OCI-LY7 (cell line): ENCODE data around the gene SCN2A. TPM values are rescaled to one million over a fixed set of nuclear protein-coding genes. Genes with fewer than 3 reads are reported as not detected.

Experiments
- BruUV-seq: library from RNA; stranded (reverse); fragments of 400-500 nt; replicated peaks from 2 replicates; lab custom pipeline; 2021; lab: Mats Ljungman, UMichigan
- CTCF ChIA-PET: fragments of 300-600 bp; sonication (Branson Sonifier 250); formaldehyde crosslinking; loops from one replicate; lab custom pipeline; 2022; ENCODE audit warnings: antibody characterized with exemption; ENCODE audit not compliant: unreplicated experiment; lab: Charles Lee
- POLR2A ChIA-PET: fragments of 300-600 bp; sonication (Branson Sonifier 250); formaldehyde crosslinking; loops from one replicate; lab custom pipeline; 2022; ENCODE audit warnings: antibody characterized with exemption; lab: Charles Lee
- DNase-seq: peaks from one replicate; pipeline ENCODE4 v3.0.0-alpha.2; 2015; ENCODE audit warnings: low spot score
- H2AFZ ChIP-seq: fragments of 200-600 bp; sonication (generic), shearing (Covaris generic); 2 replicates; pipeline ENCODE4 v1.6.1; 2014; ENCODE audit warnings: mild to moderate bottlenecking, antibody characterized with exemption, low read length, moderate library complexity
- H3K27ac ChIP-seq: fragments of 200-600 bp; sonication (generic); 2 replicates; pipeline ENCODE4 v1.5.1; 2014; ENCODE audit warnings: mixed run types, low read depth, mild to moderate bottlenecking, moderate library complexity, low read length, inconsistent platforms; ENCODE audit not compliant: poor library complexity, severe bottlenecking
- H3K36me3 ChIP-seq: fragments of 200-600 bp; sonication (generic); 2 replicates; pipeline ENCODE4 v1.6.1; 2014; ENCODE audit warnings: mild to moderate bottlenecking, antibody characterized with exemption, low read length, moderate library complexity, mixed read lengths; ENCODE audit not compliant: insufficient read depth
- H3K4me1 ChIP-seq: fragments of 200-600 bp; sonication (generic); 2 replicates; pipeline ENCODE4 v1.5.1; 2014; ENCODE audit warnings: mild to moderate bottlenecking, low read length; ENCODE audit not compliant: insufficient read depth, poor library complexity, severe bottlenecking
- H3K4me2 ChIP-seq: fragments of 200-600 bp; sonication (generic); 2 replicates; pipeline ENCODE4 v1.6.1; 2014; ENCODE audit warnings: mild to moderate bottlenecking, low read length
- H3K4me3 ChIP-seq: fragments of 200-600 bp; sonication (generic); 2 replicates; pipeline ENCODE4 v1.5.1; 2014; ENCODE audit warnings: mild to moderate bottlenecking, low read depth, low read length; ENCODE audit not compliant: poor library complexity, severe bottlenecking
- H3K79me2 ChIP-seq: fragments of 200-600 bp; sonication (generic); 2 replicates; pipeline ENCODE4 v1.6.1; 2016; ENCODE audit warnings: low read depth, mild to moderate bottlenecking, low read length, moderate library complexity, mixed read lengths; ENCODE audit not compliant: insufficient read depth
- H3K9me2 ChIP-seq: fragments of 200-600 bp; sonication (generic); 2 replicates; pipeline ENCODE4 v1.6.1; 2016; ENCODE audit warnings: mild to moderate bottlenecking, low read length, mixed read lengths; ENCODE audit not compliant: insufficient read depth
- H3K9me3 ChIP-seq: fragments of 200-600 bp; sonication (generic); 2 replicates; pipeline ENCODE4 v1.6.1; 2014; ENCODE audit warnings: mild to moderate bottlenecking, mixed run types, low read length, mixed read lengths
- H4K20me1 ChIP-seq: fragments of 200-600 bp; sonication (generic); 2 replicates; pipeline ENCODE4 v1.6.1; 2014; ENCODE audit warnings: mild to moderate bottlenecking, antibody characterized with exemption, low read length, moderate library complexity, mixed read lengths; ENCODE audit not compliant: insufficient read depth
- EZH2phosphoT487 ChIP-seq: fragments of 200-600 bp; sonication (generic); IDR thresholded peaks from 2 replicates; pipeline ENCODE4 v1.6.1; 2018; ENCODE audit warnings: low read depth, borderline replicate concordance, mild to moderate bottlenecking, mixed run types, antibody characterized with exemption, low read length, moderate library complexity, mixed read lengths
- intact Hi-C: fragments of 100-400 bp; cut with micrococcal nuclease; formaldehyde crosslinking; loops from one replicate; pipeline ENCODE4 v1.10.0; 2022; ENCODE audit not compliant: unreplicated experiment
- total RNA-seq, 2 experiments: library from RNA; depleted of rRNA in 1 of 2; stranded (reverse); fragments of >200 nt in 1 of 2; shearing (Covaris generic) in 1 of 2; gene quantifications; 2 replicates each; pipeline ENCODE4 v1.2.3, GENCODE V29; 2014 to 2022
- TF ChIP-seq, protein P1 (sequence below): fragments of 200-600 bp; sonication (generic); conservative IDR thresholded peaks from 2 replicates; pipeline ENCODE4 v1.5.1; 2014; ENCODE audit warnings: mild to moderate bottlenecking, antibody characterized with exemption, low read length, moderate library complexity, mixed read lengths

SCN2A gene
- total RNA-seq, 2 experiments from 2014 or later, result not detected

DNA sequence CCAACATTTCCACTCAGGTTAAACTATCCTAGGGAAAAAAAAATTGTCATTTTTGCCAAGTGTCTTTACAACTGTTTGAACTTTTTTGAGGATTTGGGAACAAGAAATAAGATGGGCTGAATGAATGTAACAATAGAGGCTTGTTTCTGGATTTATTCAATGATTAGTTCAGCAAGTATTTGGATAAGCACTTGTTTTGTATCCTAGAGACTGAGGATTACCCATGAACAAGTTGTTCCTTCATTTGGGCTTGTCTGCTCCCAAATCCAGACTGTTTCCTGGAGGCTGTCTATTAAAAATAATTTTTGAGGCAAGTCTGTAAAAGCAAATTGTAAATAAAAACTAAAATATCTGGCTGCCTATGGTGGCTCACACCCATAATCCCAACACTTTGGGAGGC, 168.3 kb downstream of the SCN2A start:
- Histone ChIP-seq H2AFZ (no peak overlapping the region), H3K27ac (no peak overlapping the region), H3K79me2 (no peaks in the 10 kb centered on the region), H3K4me2 (no peak overlapping the region), H3K9me3 (no peaks in the 10 kb centered on the region), H3K9me2 (no peaks in the 10 kb centered on the region), H3K4me3 (no peak overlapping the region), H3K4me1 (no peaks in the 10 kb centered on the region), H4K20me1 (no peaks in the 10 kb centered on the region), H3K36me3 (no peaks in the 10 kb centered on the region)
- intact Hi-C loops, result no loop called here
- CTCF ChIA-PET, result no interaction called here
- DNase-seq, result no peak
- POLR2A ChIA-PET, result no interaction called here
- TF ChIP-seq, protein P1, sequence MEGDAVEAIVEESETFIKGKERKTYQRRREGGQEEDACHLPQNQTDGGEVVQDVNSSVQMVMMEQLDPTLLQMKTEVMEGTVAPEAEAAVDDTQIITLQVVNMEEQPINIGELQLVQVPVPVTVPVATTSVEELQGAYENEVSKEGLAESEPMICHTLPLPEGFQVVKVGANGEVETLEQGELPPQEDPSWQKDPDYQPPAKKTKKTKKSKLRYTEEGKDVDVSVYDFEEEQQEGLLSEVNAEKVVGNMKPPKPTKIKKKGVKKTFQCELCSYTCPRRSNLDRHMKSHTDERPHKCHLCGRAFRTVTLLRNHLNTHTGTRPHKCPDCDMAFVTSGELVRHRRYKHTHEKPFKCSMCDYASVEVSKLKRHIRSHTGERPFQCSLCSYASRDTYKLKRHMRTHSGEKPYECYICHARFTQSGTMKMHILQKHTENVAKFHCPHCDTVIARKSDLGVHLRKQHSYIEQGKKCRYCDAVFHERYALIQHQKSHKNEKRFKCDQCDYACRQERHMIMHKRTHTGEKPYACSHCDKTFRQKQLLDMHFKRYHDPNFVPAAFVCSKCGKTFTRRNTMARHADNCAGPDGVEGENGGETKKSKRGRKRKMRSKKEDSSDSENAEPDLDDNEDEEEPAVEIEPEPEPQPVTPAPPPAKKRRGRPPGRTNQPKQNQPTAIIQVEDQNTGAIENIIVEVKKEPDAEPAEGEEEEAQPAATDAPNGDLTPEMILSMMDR, result no peak
- no peak for TF ChIP-seq EZH2phosphoT487
- no TSS peak for BruUV-seq

DNA sequence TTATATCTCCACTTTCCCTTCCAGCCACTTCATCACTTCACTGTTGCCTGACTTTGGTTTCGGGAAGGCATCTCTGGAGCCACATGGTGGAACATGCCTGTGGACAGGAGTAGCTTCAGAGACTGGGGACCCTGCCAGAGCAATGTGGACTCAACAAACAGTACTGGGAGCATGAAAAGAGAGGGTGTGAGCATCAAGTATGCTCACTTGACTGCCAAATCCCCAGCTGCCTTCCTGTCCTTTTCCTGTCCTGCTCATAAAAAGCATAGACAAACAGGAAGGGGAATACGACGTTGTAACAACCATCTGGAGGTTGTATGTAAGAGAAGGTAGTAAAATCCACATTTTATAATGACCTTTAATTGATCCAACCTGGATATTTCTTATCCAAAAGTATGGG, 169.0 kb downstream of the SCN2A start:
- H2AFZ ChIP-seq, result no peak overlapping the region

DNA sequence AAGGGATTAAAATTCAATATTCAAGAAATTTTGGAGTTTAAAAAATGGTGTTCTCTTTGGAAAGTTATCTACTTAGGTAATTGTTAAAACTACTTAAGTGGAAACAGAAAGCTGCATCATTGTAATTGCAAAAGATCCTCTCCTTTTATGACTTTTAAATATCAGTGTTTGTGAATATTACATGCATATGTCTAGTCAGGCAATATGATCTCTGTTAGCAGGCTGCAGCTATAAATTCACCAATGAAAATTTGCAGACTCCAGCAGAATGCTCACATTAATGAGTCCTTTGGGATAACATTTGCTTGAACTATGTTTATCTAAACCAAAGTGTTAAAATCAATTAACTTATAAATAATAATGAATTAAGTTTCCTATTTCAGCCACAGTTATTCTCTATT, 171.1 kb downstream of the SCN2A start:
- BruUV-seq, result no TSS peak
- ChIA-PET POLR2A (interaction anchor here (0.6 to 1.0 kb wide), 2 partner anchors 31 to 1536 kb away, joined by 3 to 4 read pairs; no protein-coding TSS in a partner anchor), CTCF (no interaction called here)
- Histone ChIP-seq H3K4me3 (no peak overlapping the region), H2AFZ (no peak overlapping the region), H3K27ac (no peak overlapping the region), H3K9me2 (no peaks in the 10 kb centered on the region), H3K9me3 (no peaks in the 10 kb centered on the region), H3K79me2 (no peaks in the 10 kb centered on the region), H3K4me1 (no peaks in the 10 kb centered on the region), H3K4me2 (no peak overlapping the region), H3K36me3 (no peaks in the 10 kb centered on the region), H4K20me1 (no peaks in the 10 kb centered on the region)
- DNase-seq, result no peak
- intact Hi-C loops, result no loop called here
- no peak for TF ChIP-seq EZH2phosphoT487
- TF ChIP-seq, protein P1, result no peak

More for the DNA sequence above, 169.0 kb downstream of the SCN2A start:
- ChIA-PET POLR2A (no interaction called here), CTCF (no interaction called here)
- Histone ChIP-seq H3K27ac (no peak overlapping the region), H4K20me1 (no peaks in the 10 kb centered on the region), H3K9me2 (no peaks in the 10 kb centered on the region), H3K4me3 (no peak overlapping the region), H3K36me3 (no peaks in the 10 kb centered on the region), H3K4me1 (no peaks in the 10 kb centered on the region), H3K9me3 (no peaks in the 10 kb centered on the region), H3K79me2 (no peaks in the 10 kb centered on the region), H3K4me2 (no peak overlapping the region)
- no TSS peak for BruUV-seq
- TF ChIP-seq, protein P1, result no peak
- no peak for TF ChIP-seq EZH2phosphoT487
- intact Hi-C loops, result no loop called here
- no peak for DNase-seq
